ENCODE measurements around the gene CORO7.

The CORO7 gene

DNA sequence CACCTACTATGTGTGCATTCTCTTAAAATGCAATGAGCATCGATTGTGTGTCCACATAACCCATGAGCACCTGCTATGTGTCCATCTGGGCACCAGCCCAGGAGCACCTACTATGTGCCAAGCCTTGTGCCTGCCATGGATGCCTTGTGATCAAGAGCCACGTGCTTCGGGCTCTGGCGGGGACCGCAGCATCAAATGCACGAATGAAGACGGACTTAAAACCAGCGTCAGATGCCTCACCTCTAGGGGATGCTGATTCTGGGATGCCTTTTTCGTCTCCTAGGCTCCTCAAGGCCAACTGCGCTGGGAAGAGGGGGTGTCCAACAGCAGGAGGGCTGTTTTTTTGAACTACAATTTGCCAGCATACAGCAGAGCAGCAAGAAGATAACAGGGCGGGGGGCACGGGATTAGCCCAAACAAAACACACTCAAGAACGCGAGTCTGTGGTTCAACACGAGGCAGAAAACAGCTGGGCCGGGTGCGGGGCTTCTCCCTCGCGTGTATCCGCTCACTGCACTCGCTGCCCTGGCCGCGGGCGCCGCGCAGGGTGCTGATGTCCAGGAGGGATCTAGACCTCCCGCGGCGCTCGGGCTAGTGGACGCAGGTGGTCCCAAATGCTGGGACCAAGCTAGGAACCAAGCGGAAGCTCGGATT is 101.7 kb downstream of the CORO7 start:
- in situ Hi-C loops (cut with HindIII; ENCODE audit: low sequenced_read_pairs): loop anchor here (5.0 to 10.0 kb wide), 2 partner anchors 32 to 440 kb away; no protein-coding TSS in a partner anchor

DNA sequence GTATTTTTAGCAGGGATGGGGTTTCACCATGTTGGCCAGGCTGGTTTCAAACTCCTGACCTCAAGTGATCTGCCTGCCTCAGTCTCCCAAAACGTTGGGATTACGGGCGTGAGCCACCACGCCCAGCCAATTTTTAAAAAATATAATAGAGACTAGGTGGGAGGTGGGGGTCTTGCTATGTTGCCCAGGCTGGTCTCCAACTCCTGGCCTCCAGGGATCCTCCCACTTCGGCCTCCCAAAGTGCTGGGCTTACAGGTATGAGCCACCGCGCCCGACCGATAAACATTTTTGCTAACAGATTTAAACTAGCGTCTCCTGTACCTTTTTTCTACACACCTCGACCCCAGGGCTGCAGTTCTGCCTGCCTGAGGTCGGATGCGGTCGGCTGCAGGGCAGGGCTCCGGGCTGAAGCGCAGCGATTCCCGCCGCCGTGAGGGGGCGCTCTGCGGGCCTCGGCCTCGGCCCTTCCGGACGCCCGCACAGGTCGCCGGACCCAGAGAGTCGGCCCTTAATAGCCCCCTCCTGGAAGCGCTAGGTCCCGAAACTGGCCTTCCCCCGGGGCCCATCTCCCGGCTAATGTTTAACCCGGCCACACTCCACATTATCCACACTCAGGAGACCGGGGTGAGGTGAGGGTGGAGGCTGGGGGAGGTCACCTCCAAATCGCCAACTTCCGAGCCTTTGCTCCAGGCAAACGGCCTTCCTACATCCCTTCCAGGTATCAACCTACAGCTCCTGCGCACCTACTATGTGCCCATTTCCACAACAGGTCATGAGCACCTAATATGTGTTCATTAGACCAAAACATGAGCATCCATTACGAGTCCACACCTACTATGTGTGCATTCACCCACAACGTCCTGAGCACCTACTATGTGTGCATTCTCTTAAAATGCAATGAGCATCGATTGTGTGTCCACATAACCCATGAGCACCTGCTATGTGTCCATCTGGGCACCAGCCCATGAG is 102.5 kb downstream of the CORO7 start:
- in situ Hi-C loops (cut with HindIII; ENCODE audit: low sequenced_read_pairs): loop anchor here (10.0 kb wide), 1 partner anchor 439 kb away; no protein-coding TSS in a partner anchor

GRCh38 chr16:4309833-4310266 is 106.5 kb downstream of the CORO7 start:
- in situ Hi-C loops (cut with HindIII; ENCODE audit: low sequenced_read_pairs): loop anchor here (10.0 kb wide), 1 partner anchor 435 kb away; no protein-coding TSS in a partner anchor

DNA sequence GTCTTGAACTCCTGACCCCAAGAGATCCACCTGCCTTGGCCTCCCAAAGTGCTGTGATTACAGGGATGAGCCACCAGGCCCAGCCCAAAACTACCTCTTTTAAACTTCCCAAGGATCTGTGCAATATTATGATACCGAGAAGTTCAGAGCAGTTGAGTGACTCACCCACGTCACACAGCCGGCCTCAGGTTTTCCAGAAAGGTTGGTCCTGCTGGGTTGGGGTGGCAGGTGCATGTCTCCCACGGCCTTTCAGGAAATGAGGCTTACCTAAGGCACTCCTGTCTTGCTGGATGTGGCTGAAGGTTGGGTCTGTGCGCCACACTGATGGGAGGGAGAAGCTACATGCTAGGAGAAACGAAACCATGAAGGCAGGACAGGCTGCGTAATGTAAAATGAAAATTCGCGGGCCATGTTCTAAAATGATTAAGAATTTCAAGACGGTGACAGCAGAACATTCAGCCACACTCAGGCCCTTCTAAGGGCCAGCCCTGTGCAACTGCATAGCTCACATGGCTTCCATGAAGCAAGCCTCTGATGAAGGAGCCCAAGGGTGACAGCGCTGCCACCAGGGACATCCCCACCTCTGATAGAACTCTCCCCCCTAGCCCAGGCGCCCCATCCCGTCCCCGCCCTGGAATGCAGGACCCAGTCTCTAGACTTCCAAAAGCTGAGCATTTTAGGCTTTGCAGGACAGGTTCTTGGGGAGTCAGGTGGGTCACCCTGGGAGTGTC is 107.1 kb downstream of the CORO7 start:
- in situ Hi-C loops (cut with HindIII; ENCODE audit: low sequenced_read_pairs): no loop called here

- in situ Hi-C loops (cut with HindIII; ENCODE audit: low sequenced_read_pairs): no loop called here
These were observed 109.0 kb downstream of the CORO7 start for GRCh38 chr16:4307215-4308037.

DNA sequence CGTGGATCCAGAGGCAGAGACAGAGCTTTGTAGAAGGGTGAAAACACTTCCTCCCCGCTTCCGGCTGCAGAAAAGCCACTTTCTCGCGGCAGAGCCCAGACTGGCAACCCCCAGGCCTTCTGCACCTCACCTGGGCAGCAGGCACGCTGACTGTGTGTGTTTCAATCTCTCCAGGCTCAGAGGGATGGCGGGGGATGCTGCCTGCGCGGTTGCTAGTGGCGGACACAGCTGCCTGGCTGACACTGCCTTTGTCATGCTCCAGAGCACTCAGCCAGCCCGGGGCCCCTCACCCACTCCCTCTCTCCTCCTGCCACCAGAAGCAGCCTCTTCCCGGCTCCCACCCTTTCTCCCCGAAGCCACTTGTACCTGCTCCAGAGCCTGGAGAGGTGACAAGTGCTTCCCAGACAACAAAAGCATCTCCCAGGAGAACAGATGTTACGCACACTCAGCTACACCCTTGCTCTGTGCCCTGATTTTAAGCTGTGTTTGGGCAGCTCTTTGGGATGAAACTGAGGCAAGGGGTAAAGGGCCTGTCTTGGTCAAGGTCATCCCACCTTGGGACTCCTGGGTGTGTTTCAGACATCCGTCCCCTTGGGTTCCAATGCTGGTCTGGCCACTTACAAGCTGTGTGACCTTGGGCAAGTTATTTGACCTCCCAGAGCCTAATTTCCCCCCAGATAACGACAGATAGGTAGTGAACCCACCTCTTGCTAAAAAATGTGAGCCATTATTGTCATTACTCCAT is 109.8 kb downstream of the CORO7 start:
- in situ Hi-C loops (cut with HindIII; ENCODE audit: low sequenced_read_pairs): no loop called here

Measured in endothelial cell of hepatic sinusoid (primary cell).